NCI-H146 treated with DMSO at 0.1 percent for 48 hours (cell line): ENCODE measurements around the gene ANK2.

Experiments used
- DNase-seq: peaks from one replicate; lab custom pipeline; 2025; ENCODE audit not compliant: unreplicated experiment; lab: John Stamatoyannopoulos, UW

Gene ANK2

DNA sequence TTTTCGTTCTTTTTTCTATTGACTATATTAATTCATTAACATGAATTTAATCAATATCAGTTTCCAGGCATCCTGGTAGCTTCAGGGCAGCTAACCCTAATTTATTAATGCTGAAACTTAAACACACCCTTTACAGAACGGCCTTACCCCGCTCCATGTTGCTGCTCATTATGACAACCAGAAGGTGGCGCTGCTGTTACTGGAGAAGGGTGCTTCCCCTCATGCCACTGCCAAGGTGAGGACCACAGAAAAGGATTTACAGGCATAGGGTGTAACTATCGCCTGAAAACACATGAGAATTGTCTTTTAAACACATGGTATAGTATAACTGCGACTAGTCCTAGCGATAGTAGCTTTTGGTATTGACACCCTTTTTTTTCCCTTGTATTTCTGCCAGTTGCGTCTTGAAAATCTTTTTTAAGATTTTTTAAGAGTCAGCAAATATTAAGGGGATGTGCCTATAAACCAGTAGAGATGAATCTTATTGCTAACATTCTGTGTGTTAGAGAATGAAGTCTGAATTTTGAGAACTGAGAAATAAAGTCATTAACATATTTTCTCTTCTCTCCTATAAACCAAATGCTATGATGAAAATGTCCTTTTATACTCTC, 229.0 kb downstream of the ANK2 start:
- peak; percentile 24 for DNase-seq

DNA sequence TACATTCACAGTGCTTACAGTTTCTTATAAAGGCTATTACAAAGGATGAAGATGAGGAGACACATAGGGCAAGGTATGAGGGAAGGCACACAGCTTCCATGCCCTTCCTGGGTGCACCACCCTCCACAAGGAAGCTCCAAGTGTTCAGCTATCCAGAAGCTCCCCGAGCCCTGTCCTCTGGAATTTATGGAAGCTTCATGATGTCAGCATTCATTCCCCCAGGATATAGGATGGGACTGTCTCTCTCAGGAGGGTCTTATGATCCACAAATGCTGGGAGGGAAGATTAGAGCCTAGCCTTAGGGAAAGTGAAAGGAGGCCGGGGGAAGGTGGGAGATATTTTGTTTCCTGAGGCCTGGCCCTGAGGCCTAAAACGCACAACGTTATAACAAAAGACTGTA, 236.0 kb downstream of the ANK2 start:
- no peak for DNase-seq

DNA sequence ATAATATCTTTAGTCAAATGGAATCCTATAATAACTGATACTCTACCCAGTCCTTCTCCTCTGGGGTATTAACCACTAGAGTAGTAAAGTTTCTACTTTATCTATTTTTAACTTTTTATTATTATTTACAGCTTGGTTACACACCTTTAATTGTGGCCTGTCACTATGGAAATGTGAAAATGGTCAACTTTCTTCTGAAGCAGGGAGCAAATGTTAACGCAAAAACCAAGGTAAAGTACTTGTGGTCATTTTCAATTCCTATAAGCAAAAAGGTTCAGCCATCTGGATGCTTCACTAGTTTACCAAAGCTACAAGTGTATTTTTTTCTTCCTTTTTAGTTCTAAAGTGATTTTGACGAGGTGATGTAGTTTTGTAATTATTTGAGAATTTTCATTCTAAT, 238.8 kb downstream of the ANK2 start:
- no peak for DNase-seq

DNA sequence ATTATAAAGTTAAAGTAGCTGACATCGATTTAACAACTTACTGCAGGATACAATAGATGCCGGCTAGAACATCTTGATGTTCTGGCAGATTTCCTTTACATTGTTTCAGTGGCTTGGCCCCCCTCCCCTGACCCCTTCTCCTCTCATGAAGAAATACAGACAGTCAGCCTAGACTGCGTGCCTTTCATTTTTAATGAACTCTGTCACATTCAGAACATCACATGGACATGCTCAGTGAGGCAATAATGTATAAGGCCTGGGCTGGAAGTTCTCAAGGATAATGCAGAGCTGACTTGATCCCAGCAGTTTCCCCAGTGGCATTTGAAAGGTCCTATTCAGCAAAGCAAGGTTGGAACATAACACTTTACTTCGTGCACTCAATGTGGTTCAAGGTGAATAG, 239.2 kb downstream of the ANK2 start:
- no peak for DNase-seq

DNA sequence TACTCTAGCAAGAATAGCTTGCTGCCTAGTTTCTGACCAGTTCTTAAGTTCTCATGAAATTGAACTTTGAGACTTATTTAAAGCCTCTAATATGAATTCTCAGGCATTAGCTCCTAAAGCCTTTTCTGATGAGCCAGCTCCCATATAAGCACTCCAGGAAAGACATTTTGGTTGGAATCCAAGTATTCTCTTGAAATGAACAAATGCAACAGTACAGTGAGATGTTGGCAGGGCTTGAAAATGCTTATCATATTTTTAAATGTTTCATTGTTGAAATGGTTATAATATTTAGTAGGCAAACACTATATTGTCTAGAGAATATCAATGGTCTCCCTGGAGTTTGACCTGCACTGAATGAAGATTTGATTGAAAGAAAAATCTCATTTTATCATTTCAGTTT, 240.3 kb downstream of the ANK2 start:
- no peak for DNase-seq

DNA sequence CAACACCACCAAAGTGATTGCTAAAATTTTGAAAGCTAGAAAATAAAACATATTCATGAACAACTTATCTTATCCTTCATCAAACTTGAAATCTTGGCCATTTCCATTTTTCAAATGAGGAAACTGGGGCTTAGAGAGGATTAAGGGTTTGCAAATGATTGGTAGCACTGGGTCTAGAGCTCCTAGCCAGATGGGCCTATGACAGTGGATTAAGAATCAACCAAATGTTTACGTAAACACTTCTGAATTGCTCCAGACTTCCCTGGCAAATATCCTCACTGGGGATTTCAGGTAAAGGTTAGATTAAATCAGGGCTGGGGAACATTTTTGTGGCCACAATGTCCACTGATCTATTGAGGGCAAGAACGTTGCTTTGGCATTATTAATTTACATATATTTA, 241.2 kb downstream of the ANK2 start:
- no peak for DNase-seq

DNA sequence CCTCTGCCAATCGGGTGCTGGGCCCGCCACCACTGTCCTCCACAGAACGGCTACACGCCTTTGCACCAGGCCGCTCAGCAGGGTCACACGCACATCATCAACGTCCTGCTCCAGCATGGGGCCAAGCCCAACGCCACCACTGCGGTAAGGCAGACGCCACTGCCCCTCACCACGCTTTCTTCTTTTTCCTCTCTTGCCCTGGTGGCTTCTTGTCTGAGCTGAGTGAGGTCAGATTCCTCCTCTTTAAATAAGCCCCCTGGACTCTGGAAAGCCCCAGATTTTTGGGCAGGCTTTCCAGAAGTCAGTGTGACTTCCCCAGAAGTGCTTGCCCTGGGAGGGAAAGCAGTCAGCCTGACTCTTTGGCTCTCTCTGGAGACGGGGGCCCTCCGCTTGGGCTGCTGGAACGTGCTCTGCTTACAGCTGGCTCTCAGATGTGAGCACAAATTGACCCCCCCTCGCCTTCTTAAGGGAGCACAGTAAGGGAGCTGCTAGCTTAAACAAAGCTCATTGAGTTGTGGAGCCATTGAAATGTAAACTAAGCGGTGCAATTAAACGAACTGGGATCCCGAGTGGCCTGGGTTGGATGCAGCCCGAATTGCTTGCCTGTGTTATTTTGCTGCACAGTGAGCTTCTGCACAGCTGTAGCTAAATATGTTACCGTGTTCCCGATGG, 243.1 kb downstream of the ANK2 start:
- peak; percentile 9 for DNase-seq

DNA sequence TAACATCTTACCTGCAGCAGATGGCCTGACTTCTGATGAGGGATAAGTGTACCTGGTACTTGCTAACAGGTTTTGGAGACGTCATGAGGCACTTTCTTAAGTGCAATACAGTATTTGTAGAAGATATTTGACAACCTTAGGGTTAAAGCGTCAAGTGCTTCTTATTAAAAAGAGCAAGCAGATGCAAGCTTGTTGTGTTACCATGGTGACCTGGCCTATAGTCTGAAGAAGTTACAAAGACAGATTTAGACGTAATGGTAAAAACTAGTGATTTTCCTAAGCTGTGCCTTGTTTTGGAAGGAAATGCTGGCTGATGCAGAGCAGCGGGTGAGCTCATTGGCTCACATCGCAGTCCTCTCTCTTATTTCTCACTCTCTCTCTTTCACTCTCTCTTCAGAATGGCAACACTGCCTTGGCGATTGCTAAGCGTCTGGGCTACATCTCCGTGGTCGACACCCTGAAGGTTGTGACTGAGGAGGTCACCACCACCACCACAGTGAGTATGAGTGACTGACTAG, 243.6 kb downstream of the ANK2 start:
- DNase-seq, result no peak

DNA sequence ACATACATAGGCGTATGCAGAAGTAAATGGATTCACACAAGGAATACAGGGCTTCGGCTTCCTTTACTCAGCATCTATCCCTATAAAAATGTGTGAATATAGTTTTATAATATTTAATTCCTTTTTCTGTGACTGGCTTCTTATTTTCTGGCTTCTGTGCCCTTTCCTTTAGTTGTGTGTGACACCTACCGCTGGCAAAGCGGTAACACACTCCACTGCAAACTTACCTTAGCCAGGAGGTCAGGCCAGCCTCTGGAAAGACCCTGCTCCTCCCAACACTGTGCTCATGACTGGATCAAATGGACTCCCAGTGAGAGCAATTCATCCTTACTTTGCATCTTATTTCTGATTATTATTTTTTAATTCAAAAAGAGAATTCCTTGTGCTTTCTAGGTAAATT, 244.2 kb downstream of the ANK2 start:
- DNase-seq, result no peak

DNA sequence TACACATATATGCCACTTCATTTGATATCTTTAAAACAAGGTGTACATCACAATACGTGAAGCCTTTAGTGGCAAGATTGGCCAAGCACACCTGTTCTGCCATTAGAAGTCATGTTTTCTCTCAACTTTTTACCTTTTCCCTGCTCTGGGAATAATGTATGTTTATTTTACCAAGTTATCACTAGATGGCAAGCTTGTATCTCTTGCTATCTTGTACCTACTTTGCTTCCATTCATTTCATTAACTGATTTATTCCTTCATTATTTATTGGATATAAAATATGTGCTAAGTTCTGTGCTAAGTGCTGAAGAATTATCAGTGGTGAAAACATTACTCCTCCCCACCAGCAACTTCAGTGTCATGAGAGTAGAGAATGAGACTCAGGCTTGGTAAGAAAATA, 245.5 kb downstream of the ANK2 start:
- DNase-seq, result no peak

DNA sequence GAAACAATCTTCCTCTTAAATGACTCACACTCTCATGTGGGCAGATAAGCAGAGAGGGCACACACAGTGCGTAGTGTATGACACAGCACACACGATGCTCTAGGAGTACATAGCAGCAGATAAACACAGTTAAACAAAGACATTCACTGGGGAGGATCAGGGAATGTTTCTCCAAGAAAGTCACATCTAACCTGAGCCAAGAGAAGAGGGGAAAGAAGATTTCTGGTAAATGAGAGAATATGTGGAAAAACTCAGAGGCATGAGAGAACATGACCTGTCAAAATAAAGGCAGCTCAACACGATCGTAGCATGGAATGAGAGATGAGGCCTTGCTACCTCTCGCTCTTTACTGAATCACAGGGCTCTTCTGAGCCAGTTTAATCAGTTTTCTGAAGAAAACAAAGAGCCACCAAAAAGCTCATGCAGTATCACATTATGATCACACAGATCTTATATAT, 251.0 kb downstream of the ANK2 start:
- DNase-seq, result no peak

DNA sequence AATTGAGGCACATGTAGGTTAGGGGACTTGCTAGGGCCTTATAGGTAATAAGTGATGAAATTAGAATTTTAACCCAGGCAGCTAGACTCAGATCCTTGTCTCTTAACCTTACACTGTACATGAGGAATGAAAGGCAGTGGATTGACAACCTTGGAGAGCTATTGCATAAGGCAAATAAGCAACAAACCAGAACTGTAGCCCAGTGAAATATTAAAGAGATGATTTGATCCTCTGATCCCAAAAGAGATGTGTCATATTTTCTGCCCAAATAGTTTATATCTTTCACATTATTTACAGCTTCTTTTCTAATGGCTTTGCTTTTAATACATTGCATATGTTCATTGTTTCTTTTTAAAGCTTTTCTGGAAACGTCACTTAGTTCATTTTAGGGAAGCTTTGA, 252.6 kb downstream of the ANK2 start:
- DNase-seq, result no peak

DNA sequence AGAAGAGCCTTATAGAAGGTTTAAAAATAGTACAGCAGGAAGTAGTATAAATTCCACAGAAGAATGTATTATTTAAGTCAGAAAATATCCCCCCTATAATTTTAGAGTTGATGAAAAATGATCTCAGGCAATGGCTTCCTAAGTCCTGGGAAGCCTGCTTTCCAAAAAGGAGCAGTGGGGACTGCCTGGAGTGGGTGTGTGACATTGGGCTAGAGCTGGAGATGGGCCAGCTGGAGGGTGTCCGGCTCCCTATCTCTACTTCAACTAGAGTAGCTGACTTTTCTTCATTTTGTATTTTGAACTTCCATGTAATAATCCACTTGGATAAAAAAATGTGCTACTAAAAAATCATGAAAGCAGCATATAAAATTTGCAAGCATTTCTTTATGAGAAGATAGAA, 253.9 kb downstream of the ANK2 start:
- no peak for DNase-seq

DNA sequence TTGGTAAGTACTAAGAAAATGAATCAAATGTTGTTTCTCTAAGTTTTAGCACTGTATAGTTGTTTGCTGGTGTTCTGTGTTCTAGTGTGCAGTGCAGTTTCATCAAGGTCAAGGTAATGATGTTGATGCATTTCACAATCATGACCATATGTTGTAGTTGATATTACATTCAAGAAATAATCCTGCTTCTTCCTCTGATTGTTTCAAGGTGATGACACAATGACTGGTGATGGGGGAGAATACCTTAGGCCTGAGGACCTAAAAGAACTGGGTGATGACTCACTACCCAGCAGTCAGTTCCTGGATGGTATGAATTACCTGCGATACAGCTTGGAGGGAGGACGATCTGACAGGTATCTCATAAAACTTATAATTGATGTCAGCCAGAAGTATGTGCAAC, 261.6 kb downstream of the ANK2 start:
- no peak for DNase-seq

DNA sequence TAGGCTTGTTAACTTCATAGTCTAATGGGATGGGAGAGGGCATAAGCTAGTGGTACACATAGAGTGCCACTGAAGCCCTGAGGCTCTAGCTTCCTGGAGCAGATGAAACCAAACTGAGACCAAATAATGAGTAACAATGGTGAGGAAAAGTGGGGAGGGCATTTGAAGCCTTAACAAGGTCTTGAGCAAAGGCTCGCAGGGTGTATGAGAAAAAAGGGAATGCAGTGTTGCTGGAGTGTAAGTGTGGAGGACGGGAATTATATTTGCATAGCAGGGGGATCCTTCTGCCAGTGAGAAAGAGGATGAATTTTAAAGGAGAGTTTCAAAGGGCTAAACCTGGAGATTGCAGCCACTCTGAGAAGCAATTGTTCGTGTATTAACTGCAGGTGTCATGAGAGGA, 263.1 kb downstream of the ANK2 start:
- no peak for DNase-seq

DNA sequence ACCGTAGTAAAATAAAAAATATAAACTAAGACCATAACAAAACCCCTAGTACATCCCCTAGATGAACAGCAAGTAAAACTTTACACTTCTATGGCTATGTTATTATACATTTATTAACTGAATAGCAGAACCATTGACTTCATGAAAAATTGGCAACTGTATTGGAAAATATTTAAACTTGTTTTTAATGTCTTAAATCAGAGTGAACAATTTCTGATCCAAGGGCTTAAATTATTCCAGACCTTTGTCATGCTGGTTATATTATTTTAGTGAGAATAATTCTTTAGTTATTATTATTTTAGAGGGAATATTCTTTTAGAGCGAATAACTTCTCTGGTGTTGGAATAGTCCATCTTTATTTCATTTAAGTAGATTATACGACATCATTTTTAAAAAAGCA, 265.0 kb downstream of the ANK2 start:
- no peak for DNase-seq

DNA sequence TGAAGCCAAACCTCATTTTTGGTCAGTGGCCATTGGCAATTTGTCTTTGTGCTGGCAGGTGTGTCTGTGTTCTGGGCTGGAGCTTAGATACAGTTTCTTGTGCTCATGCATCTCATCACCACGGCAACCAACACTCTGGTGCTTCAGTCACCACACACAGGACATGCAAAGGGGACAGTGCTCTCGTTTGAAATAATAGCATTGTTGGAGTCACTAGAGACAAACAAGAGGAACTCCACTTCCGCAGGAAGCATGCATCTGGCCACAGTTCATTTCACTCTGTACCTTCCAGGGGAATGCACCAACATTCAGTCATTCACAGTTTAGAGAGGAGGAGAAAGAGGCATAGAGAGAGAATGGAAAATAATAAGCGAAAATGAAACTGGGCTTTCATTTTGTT, 267.4 kb downstream of the ANK2 start:
- DNase-seq, result no peak

DNA sequence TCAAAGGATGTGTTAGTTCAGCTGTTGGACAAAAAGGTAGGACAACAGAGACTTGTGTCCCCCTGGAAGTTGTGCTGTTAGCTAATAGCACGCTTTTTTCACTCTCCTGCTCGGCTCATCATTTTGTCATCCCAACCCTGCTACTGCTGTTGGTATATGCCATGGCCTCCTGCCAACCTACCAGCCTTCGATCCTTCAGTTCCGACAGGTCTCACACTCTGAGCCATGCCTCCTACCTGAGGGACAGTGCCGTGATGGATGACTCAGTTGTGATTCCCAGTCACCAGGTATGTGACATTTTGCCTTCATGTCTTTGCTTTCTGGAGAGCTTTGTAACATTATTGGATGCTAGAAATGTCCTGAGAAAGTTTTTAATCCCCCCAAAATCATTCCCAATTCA, 268.1 kb downstream of the ANK2 start:
- DNase-seq, result no peak

DNA sequence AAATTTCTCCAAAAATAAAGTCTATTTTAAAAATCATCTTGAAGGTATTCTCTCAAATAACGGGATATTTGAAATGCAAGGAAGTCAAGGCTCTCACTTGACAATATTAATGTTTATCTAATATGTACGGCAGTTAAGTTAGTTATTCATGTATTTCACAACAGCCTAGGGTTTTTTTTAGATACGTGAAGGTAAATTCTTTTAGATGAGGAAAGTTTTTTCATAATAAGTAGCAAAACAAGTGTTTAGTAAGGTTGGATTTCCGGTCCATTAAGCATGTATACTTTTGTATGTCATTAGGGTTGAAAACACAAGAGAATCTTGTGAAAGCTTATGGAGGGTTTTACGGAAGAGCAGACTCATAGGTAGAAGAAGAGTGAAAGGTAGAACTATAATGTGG, 273.3 kb downstream of the ANK2 start:
- DNase-seq, result no peak

DNA sequence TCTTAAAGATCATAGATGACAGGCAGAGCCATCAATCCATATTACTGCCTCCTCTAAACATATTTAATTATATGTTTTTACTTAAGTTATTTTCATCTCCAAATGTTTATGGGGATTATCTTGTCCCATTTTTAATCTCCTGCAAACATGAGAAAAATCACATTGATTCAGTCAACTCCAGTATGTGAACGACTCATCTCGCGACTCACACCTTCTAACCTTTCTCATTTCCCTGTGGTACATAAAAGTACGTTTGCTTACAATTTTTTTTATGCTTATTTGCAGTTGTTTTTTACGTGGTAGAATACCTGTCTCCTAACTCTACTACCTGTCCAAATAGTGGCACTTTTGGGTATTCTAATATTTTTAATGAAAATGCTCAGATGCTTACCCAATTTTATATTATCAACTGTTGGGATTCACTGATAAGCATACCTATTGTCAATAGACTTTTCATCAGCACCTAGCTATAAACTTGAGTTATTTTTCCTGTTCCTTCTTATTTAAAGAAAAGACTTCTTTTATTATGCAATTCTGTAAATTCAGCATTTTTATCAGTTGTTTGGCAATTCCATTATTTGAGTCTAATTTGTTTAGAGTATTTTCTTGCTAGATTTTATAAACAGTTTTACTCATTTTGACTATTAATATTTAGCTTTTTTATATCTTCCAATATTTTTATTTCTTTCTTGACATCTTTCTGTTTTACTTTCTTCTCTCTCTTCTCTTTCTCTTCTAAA, 276.6 kb downstream of the ANK2 start:
- DNase-seq, result no peak

DNA sequence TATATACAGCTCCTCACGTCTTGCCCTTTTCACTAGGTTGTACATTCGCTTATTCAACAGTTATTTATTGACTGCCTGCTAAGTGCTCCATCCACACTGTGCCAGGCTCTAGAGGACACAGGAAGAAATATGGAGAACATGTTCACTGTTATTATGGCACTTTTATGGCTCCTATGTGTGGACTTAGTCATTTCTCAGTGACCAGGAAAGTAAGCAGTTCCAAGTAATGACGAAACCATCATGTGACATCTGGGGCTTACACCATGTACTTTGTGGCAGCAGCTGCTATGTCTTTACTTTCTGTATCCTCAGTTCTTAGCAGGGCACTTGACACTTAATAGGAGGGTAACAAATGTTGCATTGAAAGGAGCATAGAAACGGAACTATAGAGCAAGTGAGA, 278.0 kb downstream of the ANK2 start:
- DNase-seq, result no peak

DNA sequence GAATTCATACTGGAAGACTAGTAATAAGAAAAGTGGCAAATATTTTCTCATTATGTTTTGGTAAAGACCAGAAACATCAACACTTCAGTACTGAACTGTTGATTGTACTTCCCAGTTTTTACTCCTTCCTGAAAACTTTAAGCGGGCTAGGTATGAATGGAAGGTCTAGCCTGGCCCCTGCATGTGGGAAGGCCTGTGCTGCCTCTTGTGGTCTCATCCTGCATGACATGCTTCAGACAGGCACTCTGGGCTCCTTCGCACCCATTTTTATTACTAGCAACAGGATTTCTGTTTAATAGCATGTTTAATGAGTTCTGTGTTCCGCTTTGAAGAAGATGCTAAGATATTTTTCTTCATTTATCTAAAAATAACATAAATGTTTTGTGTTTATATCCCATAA, 279.1 kb downstream of the ANK2 start:
- no peak for DNase-seq
